ENCODE measurements around the gene SUFU. TPM values are rescaled to one million over a fixed set of nuclear protein-coding genes. Genes with fewer than 3 reads are reported as not detected.

SUFU gene
- total RNA-seq, 4 donors from 2014 or later = 5.5 to 13.3 (median 8.2) TPM

- no peak for TF ChIP-seq CTCF (IDR thresholded peaks at IDR 0.05; ENCODE audit: low read depth)
Measured at GRCh38 chr10:102473445-102474331, 30.1 kb upstream of the SUFU start.

GRCh38 chr10:102475451-102476040 is 28.2 kb upstream of the SUFU start:
- TF ChIP-seq CTCF (IDR thresholded peaks at IDR 0.05; ENCODE audit: low read depth) = no peak

- no peak for TF ChIP-seq CTCF (IDR thresholded peaks at IDR 0.05; ENCODE audit: low read depth)
Measured at GRCh38 chr10:102476466-102477141, 27.2 kb upstream of the SUFU start.

- no peak for TF ChIP-seq CTCF (IDR thresholded peaks at IDR 0.05; ENCODE audit: low read depth)
Measured at GRCh38 chr10:102479651-102480050, 24.1 kb upstream of the SUFU start.

- TF ChIP-seq CTCF (IDR thresholded peaks at IDR 0.05; ENCODE audit: low read depth) = no peak
Measured at GRCh38 chr10:102480396-102480795, 23.4 kb upstream of the SUFU start.

- no peak for TF ChIP-seq CTCF (IDR thresholded peaks at IDR 0.05; ENCODE audit: low read depth)
Measured at GRCh38 chr10:102484021-102484420, 19.8 kb upstream of the SUFU start.

Measured in subcutaneous adipose tissue (tissue), 4 donors.